ENCODE results near the gene GLIPR1L2.

- TF ChIP-seq CTCF (IDR thresholded peaks at IDR 0.05) (no peak), POLR2A (IDR thresholded peaks at IDR 0.05) (no peak), POLR2AphosphoS5 (IDR thresholded peaks at IDR 0.05) (no peak)
These were observed 562 bp upstream of the GLIPR1L2 start for GRCh38 chr12:75390156-75390898.
